A549 (cell line): ENCODE results near the gene MOSMO.

Experiments
- CBX8 ChIP-seq: fragments of 200-600 bp; sonication (generic); IDR thresholded peaks from 2 replicates; pipeline ENCODE4 v1.6.1; 2016
- CEBPB ChIP-seq, 2 experiments: fragments of >200 bp in 1 of 2; sonication (Bioruptor Twin) in 1 of 2; formaldehyde crosslinking in 1 of 2; IDR thresholded peaks; 2 replicates each; pipeline ENCODE4 v1.6.1; 2012 to 2016
- CHD2 ChIP-seq: fragments of 150-350 bp; IDR thresholded peaks from 2 replicates; pipeline ENCODE4 v1.6.1; 2014; ENCODE audit warnings: low read length; ENCODE audit not compliant: partially characterized antibody
- CTCF ChIP-seq: fragments of >200 bp; sonication (Bioruptor Twin); formaldehyde crosslinking; IDR thresholded peaks from 3 replicates; pipeline ENCODE4 v1.5.1; 2016
- EP300 ChIP-seq, 2 experiments: fragments of >200 bp; sonication (Bioruptor Twin); formaldehyde crosslinking; IDR thresholded peaks; 2 replicates in 1 of 2; 3 replicates in 1 of 2; pipeline ENCODE4 v1.6.1; 2016 to 2017
- HDAC2 ChIP-seq: fragments of 200-600 bp; sonication (generic); IDR thresholded peaks from 2 replicates; pipeline ENCODE4 v1.6.1; 2016
- HMGXB4 ChIP-seq: fragments of 250-450 bp; sonication (Bioruptor Pico); IDR thresholded peaks from 2 replicates; pipeline ENCODE4 v1.5.0; 2021; ENCODE audit warnings: mild to moderate bottlenecking, moderate library complexity, borderline replicate concordance
- JUN ChIP-seq, 2 experiments: fragments of >200 bp; sonication (Bioruptor Twin); formaldehyde crosslinking; IDR thresholded peaks; 2 replicates in 1 of 2; 3 replicates in 1 of 2; pipeline ENCODE4 v1.6.1; 2016 to 2017
- MAFK ChIP-seq: fragments of 450-650 bp; IDR thresholded peaks from 2 replicates; pipeline ENCODE4 v1.6.1; 2014; ENCODE audit not compliant: partially characterized antibody
- REST ChIP-seq: fragments of 200-600 bp; sonication (generic); IDR thresholded peaks from 2 replicates; pipeline ENCODE4 v1.6.1; 2016; ENCODE audit warnings: antibody characterized with exemption, mild to moderate bottlenecking, moderate library complexity
- ZFP36 ChIP-seq: fragments of 450-650 bp; IDR thresholded peaks from 2 replicates; pipeline ENCODE4 v1.6.1; 2014; ENCODE audit warnings: borderline replicate concordance; ENCODE audit not compliant: partially characterized antibody
- ZNF302 ChIP-seq: fragments of 250-450 bp; sonication (Bioruptor Pico); IDR thresholded peaks from 2 replicates; pipeline ENCODE4 v1.9.0; 2021; ENCODE audit warnings: inconsistent platforms, mild to moderate bottlenecking, moderate library complexity

- TF ChIP-seq CTCF (no peak), HMGXB4 (CRISPR knock-in tag) (no peak), HDAC2 (no peak), JUN (IDR thresholded peaks at IDR 0.05) (no peak), CHD2 (no peak), REST (no peak), EP300 (IDR thresholded peaks at IDR 0.05) (no peak), MAFK (no peak), ZNF302 (CRISPR knock-in tag) (no peak), CEBPB (IDR thresholded peaks at IDR 0.05) (no peak), CBX8 (no peak), ZFP36 (no peak)
Observed at GRCh38 chr16:22005746-22006145, 2.2 kb upstream of the MOSMO start.
